Suprapubic skin (tissue), 4 donors: ENCODE data around the gene EPG5. TPM values are rescaled to one million over a fixed set of nuclear protein-coding genes. Genes with fewer than 3 reads are reported as not detected.
"Not testable (repeated sequence)": the region's sequence is repeated elsewhere in the genome, so short reads cannot be mapped to it uniquely, and the experiment has no call there.

ENCODE experiments used
- DNase-seq, 2 donors: peaks; one replicate each; pipeline ENCODE4 v3.0.0-alpha.2; 2019; ENCODE audit warnings: low spot score in 2 of 2
- H3K27ac ChIP-seq: fragments of 200-600 bp; sonication (generic); one replicate; pipeline ENCODE4 v1.5.1; 2019
- H3K27me3 ChIP-seq: fragments of 200-600 bp; sonication (generic); one replicate; pipeline ENCODE4 v1.5.1; 2019
- H3K36me3 ChIP-seq: fragments of 200-600 bp; sonication (generic); one replicate; pipeline ENCODE4 v1.5.1; 2019
- H3K4me1 ChIP-seq: fragments of 200-600 bp; sonication (generic); one replicate; pipeline ENCODE4 v1.5.1; 2019
- H3K4me3 ChIP-seq: fragments of 200-600 bp; sonication (generic); one replicate; pipeline ENCODE4 v1.5.1; 2019; ENCODE audit warnings: mild to moderate bottlenecking
- H3K9me3 ChIP-seq: fragments of 200-600 bp; sonication (generic); one replicate; pipeline ENCODE4 v1.5.1; 2019
- CTCF ChIP-seq, 2 donors: fragments of 200-600 bp in 1 of 2; fragments of 450-650 bp in 1 of 2; sonication (generic) in 1 of 2; IDR thresholded peaks; one replicate each; pipeline ENCODE4 v1.5.1; 2016 to 2019; ENCODE audit warnings: antibody characterized with exemption in 2 of 2, mild to moderate bottlenecking in 1 of 2, moderate library complexity in 1 of 2
- EP300 ChIP-seq: sonication (generic); formaldehyde crosslinking; IDR thresholded peaks from one replicate; pipeline ENCODE4 v1.6.1; 2017; ENCODE audit warnings: antibody characterized with exemption
- POLR2A ChIP-seq, 2 donors: fragments of 450-650 bp; IDR thresholded peaks; one replicate each; pipeline ENCODE4 v1.6.1; 2017; ENCODE audit warnings: antibody characterized with exemption in 2 of 2, mild to moderate bottlenecking in 2 of 2, moderate library complexity in 2 of 2
- POLR2AphosphoS5 ChIP-seq, 3 donors: sonication (generic); formaldehyde crosslinking; IDR thresholded peaks; one replicate each; pipeline ENCODE4 v1.6.1; 2017; ENCODE audit warnings: antibody characterized with exemption in 3 of 3
- WGBS: methylation state at CpG from one replicate; pipeline ENCODE4 v1.1.5; 2018; 5-methylcytosine and 5-hydroxymethylcytosine counted together
- total RNA-seq, 4 donors: library from RNA; depleted of rRNA; stranded (reverse); fragments of >200 nt; gene quantifications; one replicate each; pipeline ENCODE4 v1.1.0, GENCODE V29; 2016

EPG5 gene
- total RNA-seq, 4 donors from 2014 or later = 31.5 to 107 (median 53.5) TPM

GRCh38 chr18:45821711-45822110 lies 145.4 kb downstream of the EPG5 start:
- Histone ChIP-seq H3K9me3 (no peaks in the 10 kb centered on the region), H3K4me3 (no peak overlapping the region), H3K4me1 (no peaks in the 10 kb centered on the region), H3K36me3 (no peaks in the 10 kb centered on the region), H3K27me3 (no peaks in the 10 kb centered on the region), H3K27ac (no peak overlapping the region)
- DNase-seq = no peak
- 67% methylated on average over 1 of the region's 1 CpG for WGBS
- no peak for TF ChIP-seq EP300
- TF ChIP-seq POLR2A (IDR thresholded peaks at IDR 0.05) = no peak
- no peak for TF ChIP-seq CTCF (IDR thresholded peaks at IDR 0.05)
- no peak for TF ChIP-seq POLR2AphosphoS5 (IDR thresholded peaks at IDR 0.05)

GRCh38 chr18:45821026-45821425 lies 146.1 kb downstream of the EPG5 start:
- Histone ChIP-seq H3K27me3 (no peaks in the 10 kb centered on the region), H3K27ac (no peak overlapping the region), H3K4me1 (no peaks in the 10 kb centered on the region), H3K9me3 (no peaks in the 10 kb centered on the region), H3K4me3 (no peak overlapping the region), H3K36me3 (no peaks in the 10 kb centered on the region)
- no peak for DNase-seq
- WGBS = 94% methylated on average over 2 of the region's 2 CpGs
- TF ChIP-seq POLR2A (IDR thresholded peaks at IDR 0.05) (no peak), EP300 (no peak), CTCF (IDR thresholded peaks at IDR 0.05) (no peak), POLR2AphosphoS5 (IDR thresholded peaks at IDR 0.05) (no peak)

GRCh38 chr18:45820106-45820745 lies 146.9 kb downstream of the EPG5 start:
- H3K36me3 ChIP-seq = no peaks in the 10 kb centered on the region
- no peak overlapping the region for H3K4me3 ChIP-seq
- H3K9me3 ChIP-seq = no peaks in the 10 kb centered on the region
- DNase-seq = no peak
- no peak overlapping the region for H3K27ac ChIP-seq
- 62% methylated on average over 3 of the region's 3 CpGs for WGBS
- no peaks in the 10 kb centered on the region for H3K27me3 ChIP-seq
- H3K4me1 ChIP-seq = no peaks in the 10 kb centered on the region
- TF ChIP-seq CTCF (IDR thresholded peaks at IDR 0.05) = no peak
- TF ChIP-seq EP300 = no peak
- no peak for TF ChIP-seq POLR2A (IDR thresholded peaks at IDR 0.05)
- no peak for TF ChIP-seq POLR2AphosphoS5 (IDR thresholded peaks at IDR 0.05)

- 90% methylated on average over 8 of the region's 8 CpGs for WGBS
- H3K27me3 ChIP-seq = not testable (repeated sequence)
Measured at GRCh38 chr18:45818765-45819164, 148.4 kb downstream of the EPG5 start.

GRCh38 chr18:45817543-45817942 lies 149.6 kb downstream of the EPG5 start:
- Histone ChIP-seq H3K9me3 (no peaks in the 10 kb centered on the region), H3K27ac (no peak overlapping the region), H3K4me1 (no peaks in the 10 kb centered on the region), H3K36me3 (no peaks in the 10 kb centered on the region), H3K4me3 (no peak overlapping the region), H3K27me3 (no peaks in the 10 kb centered on the region)
- TF ChIP-seq POLR2AphosphoS5 (IDR thresholded peaks at IDR 0.05) (no peak), CTCF (IDR thresholded peaks at IDR 0.05) (no peak), EP300 (no peak), POLR2A (IDR thresholded peaks at IDR 0.05) (no peak)
- no peak for DNase-seq
- 53% methylated on average over 1 of the region's 1 CpG for WGBS

More at GRCh38 chr18:45818765-45819164, 148.4 kb downstream of the EPG5 start:
- H3K36me3 ChIP-seq, H3K4me3 ChIP-seq, H3K9me3 ChIP-seq, DNase-seq, H3K27ac ChIP-seq, H3K4me1 ChIP-seq: not testable (repeated sequence)

- H3K9me3 ChIP-seq, H3K4me3 ChIP-seq, DNase-seq, H3K27ac ChIP-seq, H3K36me3 ChIP-seq, H3K4me1 ChIP-seq, H3K27me3 ChIP-seq: not testable (repeated sequence)
Measured at GRCh38 chr18:45814733-45815132, 152.4 kb downstream of the EPG5 start.

GRCh38 chr18:45807144-45807543 lies 160.0 kb downstream of the EPG5 start:
- 55% methylated on average over 2 of the region's 2 CpGs for WGBS
- H3K36me3 ChIP-seq, H3K9me3 ChIP-seq, H3K27me3 ChIP-seq, DNase-seq, H3K27ac ChIP-seq, H3K4me3 ChIP-seq, H3K4me1 ChIP-seq: not testable (repeated sequence)
